Uterus (tissue), 2 donors: Measurements from ENCODE around the gene PRAMEF1.

Experiments
- POLR2A ChIP-seq, 2 donors: fragments of 450-650 bp; IDR thresholded peaks; one replicate each; pipeline ENCODE4 v1.6.1; 2016; ENCODE audit warnings: antibody characterized with exemption in 2 of 2, mild to moderate bottlenecking in 1 of 2, moderate library complexity in 1 of 2
- TF ChIP-seq, protein P1 (sequence below), 4 experiments: fragments of 200-600 bp in 2 of 4; fragments of 450-650 bp in 2 of 4; sonication (generic) in 2 of 4; IDR thresholded peaks; one replicate each; pipeline ENCODE4 v1.5.1; 2016 to 2019; ENCODE audit warnings: antibody characterized with exemption in 4 of 4, mild to moderate bottlenecking in 2 of 4, moderate library complexity in 1 of 4

DNA sequence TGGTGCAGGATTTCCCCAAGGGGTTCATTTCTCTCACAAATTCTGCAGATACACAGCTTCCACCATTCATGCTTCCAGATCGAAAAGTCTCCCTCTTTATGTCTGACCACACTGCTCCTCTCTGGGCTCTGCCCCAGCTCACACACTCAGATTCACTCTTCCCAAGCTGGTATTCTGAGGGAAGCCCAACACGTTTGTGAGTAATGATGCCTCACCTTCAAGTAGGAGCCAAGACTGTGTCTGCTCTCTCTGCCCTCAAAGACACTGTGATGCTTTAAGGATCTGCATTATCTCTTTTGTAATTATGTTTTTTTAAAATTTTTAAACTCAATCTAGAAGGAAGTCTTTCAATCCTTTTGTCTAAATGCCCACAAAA is 20.2 kb downstream of the PRAMEF1 start:
- TF ChIP-seq, protein P1, sequence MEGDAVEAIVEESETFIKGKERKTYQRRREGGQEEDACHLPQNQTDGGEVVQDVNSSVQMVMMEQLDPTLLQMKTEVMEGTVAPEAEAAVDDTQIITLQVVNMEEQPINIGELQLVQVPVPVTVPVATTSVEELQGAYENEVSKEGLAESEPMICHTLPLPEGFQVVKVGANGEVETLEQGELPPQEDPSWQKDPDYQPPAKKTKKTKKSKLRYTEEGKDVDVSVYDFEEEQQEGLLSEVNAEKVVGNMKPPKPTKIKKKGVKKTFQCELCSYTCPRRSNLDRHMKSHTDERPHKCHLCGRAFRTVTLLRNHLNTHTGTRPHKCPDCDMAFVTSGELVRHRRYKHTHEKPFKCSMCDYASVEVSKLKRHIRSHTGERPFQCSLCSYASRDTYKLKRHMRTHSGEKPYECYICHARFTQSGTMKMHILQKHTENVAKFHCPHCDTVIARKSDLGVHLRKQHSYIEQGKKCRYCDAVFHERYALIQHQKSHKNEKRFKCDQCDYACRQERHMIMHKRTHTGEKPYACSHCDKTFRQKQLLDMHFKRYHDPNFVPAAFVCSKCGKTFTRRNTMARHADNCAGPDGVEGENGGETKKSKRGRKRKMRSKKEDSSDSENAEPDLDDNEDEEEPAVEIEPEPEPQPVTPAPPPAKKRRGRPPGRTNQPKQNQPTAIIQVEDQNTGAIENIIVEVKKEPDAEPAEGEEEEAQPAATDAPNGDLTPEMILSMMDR (IDR thresholded peaks at IDR 0.05), result no peak
- no peak for TF ChIP-seq POLR2A (IDR thresholded peaks at IDR 0.05)
